ENCODE data around the gene SFTPB. TPM values are rescaled to one million over a fixed set of nuclear protein-coding genes. Genes with fewer than 3 reads are reported as not detected.
"Not testable (repeated sequence)": the region's sequence is repeated elsewhere in the genome, so short reads cannot be mapped to it uniquely, and the experiment has no call there.

SFTPB gene
- total RNA-seq, 4 donors from 2014 or later: not detected

DNA sequence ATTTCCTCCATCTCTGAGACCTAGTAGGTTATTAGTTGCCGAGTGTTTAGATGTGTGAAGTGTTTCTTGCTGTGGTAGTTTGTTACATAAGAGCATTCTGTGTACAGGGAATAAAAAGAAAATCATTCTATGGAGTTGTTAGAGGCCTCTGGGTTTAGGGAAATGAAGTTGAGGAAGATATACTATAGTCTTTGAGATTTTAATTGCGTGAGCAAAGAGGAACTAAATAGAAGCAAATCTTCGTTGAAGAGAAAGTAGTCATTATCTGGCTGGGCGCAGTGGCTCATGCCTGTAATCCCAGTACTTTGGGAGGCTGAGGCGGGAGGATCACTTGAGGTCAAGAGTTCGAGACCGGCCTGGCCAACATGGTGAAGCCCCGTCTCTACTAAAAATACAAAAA lies 33.0 kb downstream of the SFTPB start:
- TF ChIP-seq, protein P1, sequence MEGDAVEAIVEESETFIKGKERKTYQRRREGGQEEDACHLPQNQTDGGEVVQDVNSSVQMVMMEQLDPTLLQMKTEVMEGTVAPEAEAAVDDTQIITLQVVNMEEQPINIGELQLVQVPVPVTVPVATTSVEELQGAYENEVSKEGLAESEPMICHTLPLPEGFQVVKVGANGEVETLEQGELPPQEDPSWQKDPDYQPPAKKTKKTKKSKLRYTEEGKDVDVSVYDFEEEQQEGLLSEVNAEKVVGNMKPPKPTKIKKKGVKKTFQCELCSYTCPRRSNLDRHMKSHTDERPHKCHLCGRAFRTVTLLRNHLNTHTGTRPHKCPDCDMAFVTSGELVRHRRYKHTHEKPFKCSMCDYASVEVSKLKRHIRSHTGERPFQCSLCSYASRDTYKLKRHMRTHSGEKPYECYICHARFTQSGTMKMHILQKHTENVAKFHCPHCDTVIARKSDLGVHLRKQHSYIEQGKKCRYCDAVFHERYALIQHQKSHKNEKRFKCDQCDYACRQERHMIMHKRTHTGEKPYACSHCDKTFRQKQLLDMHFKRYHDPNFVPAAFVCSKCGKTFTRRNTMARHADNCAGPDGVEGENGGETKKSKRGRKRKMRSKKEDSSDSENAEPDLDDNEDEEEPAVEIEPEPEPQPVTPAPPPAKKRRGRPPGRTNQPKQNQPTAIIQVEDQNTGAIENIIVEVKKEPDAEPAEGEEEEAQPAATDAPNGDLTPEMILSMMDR (IDR thresholded peaks at IDR 0.05): no peak
- no peak for TF ChIP-seq POLR2A (IDR thresholded peaks at IDR 0.05)
- intact Hi-C loops (cut with DNase I; ENCODE audit: low total_unique reads): no loop called here
- no peak for DNase-seq (ENCODE audit: low spot score in 2 of 2)
- WGBS, 2 donors: 86 to 87% methylated on average over 8 of the region's 8 CpGs
- no peak overlapping the region for H3K4me3 ChIP-seq (ENCODE audit: low read depth, poor library complexity, severe bottlenecking)

DNA sequence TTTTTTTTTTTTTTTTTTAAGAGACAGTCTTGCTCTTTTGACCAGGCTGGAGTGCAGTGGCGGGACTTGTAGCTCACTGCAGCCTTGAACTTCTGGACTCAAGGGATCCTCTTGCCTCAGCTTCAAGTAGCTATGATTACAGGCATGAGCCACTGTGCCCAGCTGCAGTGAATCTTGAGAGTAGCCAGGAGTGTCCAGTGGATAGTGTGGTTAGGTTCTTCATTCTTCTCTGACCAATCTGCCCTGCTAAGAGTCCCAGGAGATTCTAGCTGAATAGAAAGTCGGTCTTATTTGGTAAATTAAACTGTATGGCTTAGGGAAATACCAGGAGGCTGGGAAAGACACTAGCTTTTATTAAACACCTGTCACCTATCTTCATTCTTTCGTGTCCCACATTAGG lies 36.7 kb downstream of the SFTPB start:
- DNase-seq (ENCODE audit: low spot score in 2 of 2): no peak
- WGBS, 2 donors: 95% methylated on average over 3 of the region's 3 CpGs
- H3K4me3 ChIP-seq (ENCODE audit: low read depth, poor library complexity, severe bottlenecking): no peak overlapping the region
- TF ChIP-seq, protein P1 (IDR thresholded peaks at IDR 0.05): no peak
- TF ChIP-seq POLR2A (IDR thresholded peaks at IDR 0.05): no peak
- intact Hi-C loops (cut with DNase I; ENCODE audit: low total_unique reads): no loop called here

DNA sequence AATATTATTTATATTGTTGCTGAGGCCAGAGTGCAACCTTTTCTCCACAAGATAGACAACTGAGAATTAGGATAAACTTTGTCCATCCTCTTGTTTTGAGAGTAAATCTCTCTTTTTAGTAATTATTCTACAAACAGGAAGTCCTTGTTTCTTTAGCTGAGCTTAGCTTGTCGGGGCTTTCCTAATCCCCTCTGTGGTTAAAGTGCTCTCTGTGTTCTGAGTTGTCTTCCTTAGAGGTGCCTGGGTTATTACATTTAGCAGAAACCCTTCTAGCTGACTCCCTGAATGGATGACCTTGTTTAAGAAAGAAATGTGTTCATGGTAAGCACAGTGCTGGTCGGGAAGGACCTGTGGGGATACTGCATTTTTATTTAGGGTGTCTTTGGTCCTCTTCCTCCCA lies 39.3 kb downstream of the SFTPB start:
- intact Hi-C loops (cut with DNase I; ENCODE audit: low total_unique reads): no loop called here

DNA sequence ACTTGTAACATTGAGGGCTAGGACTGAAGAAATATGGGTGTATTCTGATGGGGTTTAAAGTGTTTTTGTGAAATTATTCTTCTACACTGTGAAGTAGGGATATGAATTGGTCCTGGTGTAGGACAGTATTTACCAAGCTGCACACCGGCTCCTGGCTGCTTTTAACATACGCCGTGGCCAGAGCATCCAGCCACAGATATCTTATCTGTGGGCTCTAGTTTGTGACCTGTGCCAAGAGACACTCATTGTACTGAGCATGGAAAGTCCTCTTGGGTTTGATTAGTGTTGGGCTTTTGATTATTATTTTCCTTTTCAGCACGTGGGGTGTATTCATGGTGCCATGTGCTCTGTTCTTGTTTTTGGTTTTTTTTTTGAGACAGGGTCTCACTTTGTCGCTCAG lies 44.0 kb downstream of the SFTPB start:
- intact Hi-C loops (cut with DNase I; ENCODE audit: low total_unique reads): no loop called here
- DNase-seq (ENCODE audit: low spot score in 2 of 2): no peak
- TF ChIP-seq, protein P1 (IDR thresholded peaks at IDR 0.05): no peak
- TF ChIP-seq POLR2A (IDR thresholded peaks at IDR 0.05): no peak
- no peak overlapping the region for H3K4me3 ChIP-seq (ENCODE audit: low read depth, poor library complexity, severe bottlenecking)
- WGBS, 2 donors: 87 to 89% methylated on average over 5 of the region's 5 CpGs

More for the DNA sequence above, 39.3 kb downstream of the SFTPB start:
- WGBS, 2 donors: 83 to 87% methylated on average over 2 of the region's 2 CpGs
- no peak overlapping the region for H3K4me3 ChIP-seq (ENCODE audit: low read depth, poor library complexity, severe bottlenecking)
- no peak for DNase-seq (ENCODE audit: low spot score in 2 of 2)
- TF ChIP-seq, protein P1 (IDR thresholded peaks at IDR 0.05): no peak
- TF ChIP-seq POLR2A (IDR thresholded peaks at IDR 0.05): no peak

DNA sequence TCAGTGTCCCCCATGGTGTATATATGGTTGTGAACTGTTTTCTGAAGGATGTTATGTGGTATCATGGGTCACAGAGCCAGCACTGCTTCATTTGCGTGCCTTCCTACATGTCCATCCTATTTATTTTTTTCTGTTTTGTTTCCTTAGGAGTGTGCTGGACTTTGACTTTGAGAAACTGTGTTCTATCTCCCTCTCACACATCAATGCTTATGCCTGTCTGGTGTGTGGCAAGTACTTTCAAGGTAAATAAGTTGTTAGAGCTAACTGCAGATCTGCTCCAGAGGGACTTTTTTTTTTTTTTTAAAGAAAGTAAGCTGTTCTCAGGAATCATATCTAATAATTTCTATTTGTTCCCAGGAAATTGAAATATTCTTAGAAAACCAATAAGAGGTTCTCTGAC lies 46.7 kb downstream of the SFTPB start:
- 85 to 94% methylated on average over 1 of the region's 1 CpG for WGBS, 2 donors
- intact Hi-C loops (cut with DNase I; ENCODE audit: low total_unique reads): no loop called here
- no peak for DNase-seq (ENCODE audit: low spot score in 2 of 2)
- no peak overlapping the region for H3K4me3 ChIP-seq (ENCODE audit: low read depth, poor library complexity, severe bottlenecking)
- TF ChIP-seq, protein P1 (IDR thresholded peaks at IDR 0.05): no peak
- no peak for TF ChIP-seq POLR2A (IDR thresholded peaks at IDR 0.05)

DNA sequence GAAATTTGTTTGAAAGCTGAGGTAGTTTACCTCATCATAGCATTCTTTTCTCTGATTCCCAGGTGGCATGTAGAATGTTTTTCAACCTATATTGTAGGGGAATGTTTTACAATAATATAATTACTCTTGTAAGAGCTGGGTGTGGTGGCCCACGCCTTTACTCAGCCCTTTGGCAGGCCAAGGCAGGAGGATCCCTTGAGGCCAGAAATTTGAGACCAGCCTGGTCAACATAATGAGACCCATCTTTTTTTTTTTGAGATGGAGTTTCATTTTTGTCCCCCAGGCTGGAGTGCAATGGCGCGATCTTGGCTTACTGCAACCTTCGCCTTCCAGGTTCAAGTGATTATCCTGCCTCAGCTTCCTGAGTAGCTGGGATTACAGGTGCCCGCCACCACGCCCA lies 48.4 kb downstream of the SFTPB start:
- 74% methylated on average over 6 of the region's 6 CpGs for WGBS, 2 donors
- intact Hi-C loops (cut with DNase I; ENCODE audit: low total_unique reads): no loop called here

DNA sequence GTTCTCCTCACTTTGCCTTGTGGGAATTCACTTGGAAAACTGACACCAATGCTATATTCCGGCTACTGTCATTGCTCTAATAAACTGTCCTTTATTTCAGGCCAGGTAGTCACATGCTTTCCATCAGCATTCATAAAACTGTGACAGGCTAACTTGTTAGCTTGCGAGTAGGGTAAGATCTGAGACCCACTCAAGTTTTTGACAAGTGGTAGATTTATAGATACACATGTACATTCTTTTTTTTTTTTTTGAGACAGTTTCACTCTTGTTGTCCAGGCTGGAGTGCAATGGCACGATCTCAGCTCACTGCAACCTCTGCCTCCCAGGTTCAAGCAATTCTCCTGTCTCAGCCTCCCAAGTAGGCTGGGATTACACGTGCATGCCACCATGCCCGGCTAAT lies 50.3 kb downstream of the SFTPB start:
- intact Hi-C loops (cut with DNase I; ENCODE audit: low total_unique reads); H3K4me3 ChIP-seq (ENCODE audit: low read depth, poor library complexity, severe bottlenecking); DNase-seq (ENCODE audit: low spot score in 2 of 2): not testable (repeated sequence)
- 82 to 86% methylated on average over 5 of the region's 5 CpGs for WGBS, 2 donors

More for the DNA sequence above, 48.4 kb downstream of the SFTPB start:
- DNase-seq (ENCODE audit: low spot score in 2 of 2): no peak
- TF ChIP-seq, protein P1 (IDR thresholded peaks at IDR 0.05): no peak
- no peak for TF ChIP-seq POLR2A (IDR thresholded peaks at IDR 0.05)
- H3K4me3 ChIP-seq (ENCODE audit: low read depth, poor library complexity, severe bottlenecking): no peak overlapping the region
